GM21825 (cell line): ENCODE measurements around the gene HINT3.
"Not testable (repeated sequence)": the region's sequence is repeated elsewhere in the genome, so short reads cannot be mapped to it uniquely, and the experiment has no call there.

Experiments used
- ATAC-seq: cut with Tn5 transposase; IDR thresholded peaks from one replicate; pipeline ENCODE4 v1.9.1; 2021; ENCODE audit warnings: mild to moderate bottlenecking, moderate library complexity; ENCODE audit not compliant: unreplicated experiment

HINT3 gene

DNA sequence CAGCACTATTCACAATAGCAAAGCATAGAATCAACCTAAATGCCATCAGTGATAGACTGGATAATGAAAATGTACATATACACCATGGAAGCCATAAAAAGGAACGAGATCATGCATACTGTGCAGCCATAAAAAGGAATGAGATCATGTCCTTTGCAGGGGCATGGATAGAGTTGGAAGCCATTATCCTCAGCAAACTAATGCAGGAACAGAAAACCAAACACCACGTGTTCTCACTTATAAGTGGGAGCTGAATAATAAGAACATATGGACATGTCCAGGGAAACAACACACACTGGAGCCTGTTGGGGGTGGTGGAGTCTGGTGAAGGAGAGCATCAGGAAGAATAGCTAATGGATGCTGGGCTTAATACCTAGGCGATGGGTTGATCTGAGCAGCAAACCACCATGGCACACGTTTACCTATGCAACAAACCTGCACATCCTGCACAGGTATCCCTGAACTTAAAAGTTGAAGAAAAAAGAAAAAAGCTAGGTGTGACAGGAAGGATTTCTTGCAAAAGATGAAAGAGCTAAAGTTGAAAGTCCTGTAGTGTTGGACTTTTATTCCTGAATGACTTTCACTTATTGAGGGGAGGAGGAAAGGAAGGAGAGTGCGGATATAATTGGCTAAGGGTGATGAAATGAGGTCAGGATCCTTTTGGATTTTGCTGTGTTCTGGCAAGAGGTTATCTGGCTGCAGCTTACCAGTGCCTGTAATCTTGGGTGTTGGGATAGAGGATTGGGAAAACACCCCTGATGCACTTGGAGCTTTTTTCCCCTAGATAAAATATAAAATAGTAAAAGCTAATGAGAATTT, 38.3 kb downstream of the HINT3 start:
- ATAC-seq: no peak

DNA sequence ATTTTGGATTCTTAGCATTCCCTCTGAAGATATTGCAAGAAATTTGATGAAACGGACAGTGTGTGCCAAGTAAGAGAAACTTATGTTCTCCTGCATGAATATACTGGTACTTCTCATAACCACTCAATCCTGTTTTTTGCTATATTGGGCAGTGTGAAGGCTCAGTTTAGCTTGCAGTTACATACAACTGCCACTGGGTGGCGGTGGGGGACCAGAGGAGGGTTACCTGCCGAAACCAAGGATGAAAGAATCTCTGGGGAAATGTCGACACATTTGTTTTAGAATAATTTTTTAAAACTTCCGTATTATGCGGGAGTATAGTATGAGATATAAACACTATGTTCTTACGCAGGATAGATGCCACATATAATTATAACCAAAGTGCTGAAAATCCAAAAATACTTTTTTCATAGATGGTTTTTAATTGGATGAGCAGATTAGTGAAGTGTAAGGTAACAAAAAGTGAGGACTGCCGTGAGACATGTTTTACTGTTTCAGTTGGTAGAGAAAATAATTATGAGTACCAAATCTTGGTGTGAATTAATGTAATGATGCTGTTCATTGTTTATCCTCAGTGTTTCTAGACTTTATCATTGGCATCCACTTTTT, 39.5 kb downstream of the HINT3 start:
- ATAC-seq: peak; percentile 94

DNA sequence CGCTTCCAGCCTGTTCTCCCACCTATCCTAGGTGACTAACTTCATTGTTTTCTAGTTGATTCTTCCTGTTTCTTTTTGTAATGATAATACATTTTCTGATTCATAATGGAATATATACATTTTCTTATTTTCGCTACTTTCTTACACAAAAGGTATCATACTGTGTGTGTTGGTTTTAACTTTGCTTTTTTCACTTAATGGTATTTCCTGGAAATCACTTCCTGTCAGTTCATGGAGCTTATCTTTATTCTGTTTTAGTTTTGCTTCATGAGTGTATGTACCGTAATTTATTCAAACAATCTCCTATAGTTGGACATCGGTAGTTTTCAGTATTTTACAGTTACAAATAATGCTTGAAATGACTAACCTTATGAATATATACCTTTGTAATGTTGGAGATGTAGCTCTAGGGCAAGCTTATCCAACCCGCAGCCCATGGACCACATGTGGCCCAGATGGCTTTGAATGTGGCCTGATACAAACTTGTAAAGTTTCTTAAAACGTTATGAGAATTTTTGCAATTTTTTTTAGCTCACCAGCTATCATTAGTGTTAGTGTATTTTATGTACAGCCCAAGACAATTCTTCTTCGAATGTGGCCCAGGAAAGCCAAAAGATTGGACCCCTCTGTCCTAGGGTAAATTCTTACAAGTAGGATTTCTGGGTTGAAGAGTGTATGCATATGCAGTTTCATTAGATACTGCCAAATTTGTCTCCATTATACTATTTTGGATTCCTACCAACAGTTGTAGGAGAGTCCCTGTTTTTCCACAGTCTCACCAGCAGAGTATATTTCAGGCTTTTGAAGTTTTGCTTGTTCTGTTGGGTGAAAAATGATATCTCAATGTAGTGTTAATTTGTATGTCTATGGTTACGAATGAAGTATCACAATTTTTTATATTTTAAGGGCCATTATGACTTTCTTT, 46.4 kb downstream of the HINT3 start:
- no peak for ATAC-seq

DNA sequence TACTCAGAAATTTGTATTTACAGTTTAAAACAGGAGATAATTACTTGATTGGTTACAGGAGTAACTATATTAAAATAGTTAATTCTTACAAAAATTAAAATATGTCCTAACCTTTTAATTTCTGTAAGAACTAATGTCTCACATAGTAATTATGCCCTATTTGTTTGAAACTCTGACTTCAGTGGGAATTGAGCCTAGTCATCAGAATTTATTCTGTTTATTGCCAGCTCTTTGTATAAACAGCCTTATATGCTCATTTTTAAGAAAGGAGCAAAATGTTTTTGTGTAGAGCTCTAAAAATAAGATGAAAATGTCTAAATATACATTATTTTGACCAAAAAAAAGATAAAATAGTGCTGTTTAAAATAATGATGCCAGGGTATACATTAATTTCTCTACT, 51.2 kb downstream of the HINT3 start:
- ATAC-seq: no peak

DNA sequence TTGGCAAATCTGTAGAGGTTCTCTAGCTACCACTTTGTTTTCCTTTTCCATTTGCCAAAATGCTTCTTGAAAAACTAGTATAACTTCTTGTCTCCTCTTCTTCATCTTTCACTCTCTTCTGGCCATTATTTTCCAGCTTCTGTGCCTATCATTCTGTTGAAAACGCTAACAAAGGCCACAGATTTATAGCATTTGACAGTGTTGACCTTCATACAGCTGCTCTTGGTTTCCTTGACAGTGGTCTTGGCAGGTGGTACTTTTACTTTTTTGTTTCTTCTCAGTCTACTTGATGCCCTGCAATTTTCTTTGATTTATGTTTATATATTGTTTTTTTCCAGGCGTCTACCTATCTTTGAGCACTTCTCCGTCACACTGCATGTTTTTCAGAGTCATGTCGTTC, 53.5 kb downstream of the HINT3 start:
- ATAC-seq: no peak

DNA sequence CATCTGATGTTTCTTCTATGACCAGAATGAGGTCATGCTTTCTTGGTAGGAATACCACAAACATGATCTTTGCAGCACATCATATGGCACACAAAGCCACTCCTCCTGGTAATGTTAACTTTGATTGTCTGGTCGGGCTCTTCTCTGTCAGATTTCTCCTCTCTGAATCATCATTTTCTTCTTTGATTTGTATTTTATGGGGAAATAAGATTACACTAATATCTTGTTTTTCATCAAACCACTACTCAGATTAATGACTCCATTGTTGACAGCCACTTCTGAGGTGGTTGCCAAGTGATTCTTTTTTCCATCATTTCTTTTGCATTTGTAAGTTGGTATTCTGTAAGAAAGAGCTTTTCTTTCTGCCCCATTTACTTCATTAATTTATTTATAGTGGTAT, 59.3 kb downstream of the HINT3 start:
- no peak for ATAC-seq

DNA sequence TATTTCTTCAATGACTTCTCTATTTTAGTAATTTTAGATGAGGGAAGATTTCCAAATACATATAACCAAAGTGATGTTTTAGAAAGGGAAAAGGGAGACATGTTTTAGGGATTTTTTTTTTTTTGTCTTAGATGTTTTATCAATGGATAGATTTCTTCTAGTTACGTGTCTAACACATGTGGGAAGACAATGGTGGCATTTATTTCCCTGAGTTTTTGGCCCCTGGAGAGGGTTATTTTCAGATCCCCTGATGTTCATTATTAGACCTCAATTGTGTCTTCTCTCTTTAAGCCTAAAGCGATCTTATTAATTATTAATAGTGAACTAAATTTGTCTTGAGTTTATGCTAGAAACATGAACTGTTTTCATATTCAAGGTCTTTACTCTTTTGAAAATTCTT, 60.0 kb downstream of the HINT3 start:
- ATAC-seq: no peak

DNA sequence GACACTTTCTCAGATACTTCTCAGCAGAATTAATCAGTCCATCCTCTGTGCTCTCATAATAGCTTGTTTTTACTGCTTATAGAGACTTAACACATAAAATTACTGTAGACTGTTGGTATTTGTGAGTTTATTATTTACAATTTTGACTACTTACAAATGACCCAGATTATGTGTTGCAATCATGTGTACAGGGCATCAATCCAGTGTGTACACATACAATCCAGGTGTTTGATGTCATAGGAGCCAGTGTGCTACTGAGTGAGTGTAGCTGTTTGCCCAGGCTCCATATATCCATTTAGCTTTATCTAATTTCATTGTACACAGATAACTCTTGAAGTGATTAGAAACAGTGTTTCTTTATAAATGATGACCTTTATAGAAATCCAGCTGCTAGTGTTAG, 61.1 kb downstream of the HINT3 start:
- no peak for ATAC-seq

DNA sequence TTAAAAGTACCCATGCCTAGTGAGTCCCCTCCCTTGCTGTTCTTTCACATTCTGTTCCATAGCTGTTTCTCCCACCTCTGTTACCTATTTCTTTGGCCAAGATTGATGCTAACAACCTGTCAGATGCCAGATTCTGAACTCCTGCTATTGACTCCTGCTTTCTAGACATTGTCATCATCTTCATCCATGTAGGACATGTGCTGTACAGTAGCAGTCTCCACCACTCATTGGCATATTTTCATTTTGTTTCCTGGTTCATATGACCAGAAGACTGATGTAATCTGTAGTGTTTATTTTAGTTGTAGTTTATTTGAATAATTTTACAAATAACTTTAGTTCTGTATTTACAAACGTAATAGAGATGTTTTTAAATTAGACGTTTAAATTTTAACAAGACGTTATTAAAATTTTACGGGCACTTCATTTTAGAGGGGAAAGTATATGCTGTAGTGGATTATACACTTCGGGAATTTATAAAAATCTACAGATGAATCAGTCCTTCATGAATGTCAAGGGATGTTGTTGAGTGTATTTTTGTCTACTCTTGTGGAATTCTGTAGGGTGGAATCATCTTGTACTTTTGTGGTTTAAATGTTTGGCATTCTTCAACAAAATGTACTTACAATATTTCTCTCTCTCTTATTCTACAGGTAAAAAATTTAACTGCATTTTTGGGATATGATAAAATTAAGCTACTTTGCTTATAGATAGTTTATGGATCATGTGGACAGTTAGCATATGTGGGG, 63.9 kb downstream of the HINT3 start:
- no peak for ATAC-seq

DNA sequence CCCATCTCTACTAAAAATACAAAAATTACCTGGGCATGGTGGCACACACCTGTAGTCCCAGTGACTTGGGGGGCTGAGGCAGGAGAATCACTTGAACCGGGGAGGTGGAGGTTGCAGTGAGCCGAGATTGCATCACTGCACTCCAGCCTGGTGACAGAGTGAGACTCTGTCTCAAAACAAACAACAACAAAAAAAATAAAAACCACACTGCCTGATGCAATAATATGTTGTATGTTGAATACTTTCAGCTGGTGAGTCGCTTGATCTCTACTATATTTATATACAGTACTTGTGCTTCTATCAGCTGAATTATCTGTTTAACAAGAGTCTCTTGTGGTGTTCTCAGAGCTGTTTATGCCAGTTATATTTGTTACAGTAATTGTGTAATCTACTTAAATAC, 66.9 kb downstream of the HINT3 start:
- not testable (repeated sequence) for ATAC-seq

DNA sequence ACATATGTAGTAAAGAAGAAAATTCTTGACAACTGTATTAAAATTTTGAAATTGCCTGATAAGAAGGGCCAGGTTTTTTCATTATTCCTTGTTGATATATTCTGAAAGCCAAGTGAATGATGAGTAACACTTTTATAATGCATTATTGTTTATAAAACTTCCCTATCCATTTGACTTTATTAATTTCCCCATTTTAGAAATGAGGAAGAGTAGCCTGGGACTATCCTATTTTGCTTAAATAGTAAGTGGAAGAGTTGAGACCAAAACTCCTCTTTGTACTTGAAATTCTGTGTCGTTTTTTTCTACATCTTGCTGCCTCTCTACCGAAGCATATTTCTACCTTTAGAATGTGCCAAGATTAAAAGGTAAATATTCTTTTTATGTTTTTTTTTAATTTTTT, 69.4 kb downstream of the HINT3 start:
- ATAC-seq: no peak

DNA sequence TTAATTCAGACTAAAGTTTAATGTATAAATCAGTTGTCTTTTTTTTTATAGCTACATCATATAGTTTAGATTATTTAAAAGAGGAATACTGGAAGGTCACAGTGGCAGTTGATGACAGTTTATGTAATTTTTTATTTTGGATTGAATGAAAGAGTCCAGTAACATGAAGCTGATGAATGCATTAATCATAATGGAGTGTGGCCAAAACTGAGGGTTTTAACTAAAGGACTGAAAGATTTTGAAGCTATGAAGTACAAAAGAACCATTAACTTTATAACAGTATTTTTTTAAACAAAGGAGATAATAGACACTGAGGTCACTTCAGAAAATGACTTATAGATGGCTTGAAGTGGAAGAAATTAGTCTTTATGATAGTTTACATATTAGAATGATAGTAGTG, 71.0 kb downstream of the HINT3 start:
- ATAC-seq: no peak
